PC-9 (cell line): ENCODE data around the gene NAGS. TPM values are rescaled to one million over a fixed set of nuclear protein-coding genes. Genes with fewer than 3 reads are reported as not detected.
"Not testable (repeated sequence)": the region's sequence is repeated elsewhere in the genome, so short reads cannot be mapped to it uniquely, and the experiment has no call there.

ENCODE experiments used
- BruUV-seq: library from RNA; stranded (reverse); fragments of 400-500 nt; replicated peaks from 2 replicates; lab custom pipeline; 2021; lab: Mats Ljungman, UMichigan
- CTCF ChIA-PET: fragments of 300-600 bp; sonication (Branson Sonifier 250); formaldehyde crosslinking; loops from one replicate; lab custom pipeline; 2022; ENCODE audit warnings: antibody characterized with exemption; lab: Charles Lee
- POLR2A ChIA-PET: fragments of 300-600 bp; sonication (Branson Sonifier 250); formaldehyde crosslinking; loops from one replicate; lab custom pipeline; 2022; ENCODE audit warnings: antibody characterized with exemption; ENCODE audit not compliant: unreplicated experiment; lab: Charles Lee
- DNase-seq, 2 experiments: peaks; one replicate each; pipeline versions ENCODE4 v3.0.0 to v3.0.0-alpha.2; 2015 to 2022; ENCODE audit warnings: mixed read lengths in 1 of 2
- H2AFZ ChIP-seq: fragments of 200-600 bp; sonication (generic); 2 replicates; pipeline ENCODE4 v1.8.1; 2017; ENCODE audit warnings: antibody characterized with exemption
- H3F3A ChIP-seq: fragments of 200-600 bp; sonication (generic); 2 replicates; pipeline ENCODE4 v1.8.1; 2017; ENCODE audit warnings: antibody characterized with exemption, mild to moderate bottlenecking, low read depth; ENCODE audit not compliant: insufficient read depth
- H3K27ac ChIP-seq: fragments of 200-600 bp; sonication (generic); 2 replicates; pipeline ENCODE4 v1.6.1; 2016; ENCODE audit warnings: mixed run types
- H3K27me3 ChIP-seq: fragments of 200-600 bp; sonication (generic); 2 replicates; pipeline ENCODE4 v1.6.1; 2016; ENCODE audit warnings: low read depth, mixed run types; ENCODE audit not compliant: insufficient read depth
- H3K36me3 ChIP-seq: fragments of 200-600 bp; sonication (generic); 2 replicates; pipeline ENCODE4 v1.6.1; 2016; ENCODE audit warnings: low read depth, mixed run types
- H3K4me1 ChIP-seq: fragments of 200-600 bp; sonication (generic); replicated peaks from 2 replicates; pipeline ENCODE4 v1.6.1; 2016; ENCODE audit warnings: mixed run types; ENCODE audit not compliant: insufficient read depth
- H3K4me2 ChIP-seq: fragments of 200-600 bp; sonication (generic); 2 replicates; pipeline ENCODE4 v1.6.1; 2017; ENCODE audit warnings: mixed run types
- H3K4me3 ChIP-seq: fragments of 200-600 bp; sonication (generic); 2 replicates; pipeline ENCODE4 v1.6.1; 2016; ENCODE audit warnings: mixed run types
- H3K79me2 ChIP-seq: fragments of 200-600 bp; sonication (generic); 2 replicates; pipeline ENCODE4 v1.6.1; 2017; ENCODE audit warnings: low read depth, mixed run types
- H3K9me2 ChIP-seq: fragments of 200-600 bp; sonication (generic); 2 replicates; pipeline ENCODE4 v1.8.1; 2017; ENCODE audit warnings: mild to moderate bottlenecking; ENCODE audit not compliant: insufficient read depth
- H3K9me3 ChIP-seq: fragments of 200-600 bp; sonication (generic); 2 replicates; pipeline ENCODE4 v1.8.1; 2016; ENCODE audit warnings: low read depth; ENCODE audit not compliant: insufficient read depth
- H4K20me1 ChIP-seq: fragments of 200-600 bp; sonication (generic); 2 replicates; pipeline ENCODE4 v1.8.1; 2017; ENCODE audit not compliant: insufficient read depth
- EZH2 ChIP-seq: fragments of 200-600 bp; sonication (generic); IDR thresholded peaks from 2 replicates; pipeline ENCODE4 v1.8.0; 2017; ENCODE audit warnings: antibody characterized with exemption, low read depth
- intact Hi-C: fragments of 100-400 bp; cut with micrococcal nuclease; formaldehyde crosslinking; loops from one replicate; pipeline ENCODE4 v1.10.0; 2022; ENCODE audit not compliant: unreplicated experiment
- total RNA-seq: library from RNA; stranded (reverse); gene quantifications from 2 replicates; pipeline ENCODE4 v1.2.3, GENCODE V29; 2021
- TF ChIP-seq, protein P1 (sequence below): fragments of 200-600 bp; sonication (generic); conservative IDR thresholded peaks from 2 replicates; pipeline ENCODE4 v1.6.1; 2017; ENCODE audit warnings: mixed run types, antibody characterized with exemption, mild to moderate bottlenecking, moderate library complexity

NAGS gene
- total RNA-seq, 1 experiment from 2014 or later, result 1.0 TPM

DNA sequence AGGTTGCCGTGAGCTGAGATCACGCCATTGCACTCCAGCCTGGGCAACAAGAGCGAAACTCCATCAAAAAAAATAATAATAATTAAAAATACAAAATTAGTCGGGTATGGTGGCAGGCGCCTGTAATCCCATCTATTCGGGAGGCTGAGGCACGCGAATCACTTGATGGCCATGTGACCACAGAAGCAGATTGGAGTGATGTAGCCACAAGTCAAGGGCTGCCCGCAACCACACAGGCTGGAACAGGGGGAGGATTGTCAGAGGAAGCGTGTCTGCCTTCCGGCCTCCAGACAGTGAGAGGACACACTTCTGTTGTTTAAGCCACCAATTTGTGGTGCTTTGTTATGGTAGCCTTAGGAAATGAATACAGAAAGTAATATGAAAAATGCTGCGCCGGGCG, 11.8 kb upstream of the NAGS start:
- H4K20me1 ChIP-seq, result no peaks in the 10 kb centered on the region
- H3K36me3 ChIP-seq, result no peaks in the 10 kb centered on the region
- BruUV-seq, result no TSS peak
- H3K27me3 ChIP-seq, result peaks cover 15% of the 10 kb centered on the region
- no peaks in the 10 kb centered on the region for H3K9me2 ChIP-seq
- no peak overlapping the region for H2AFZ ChIP-seq
- POLR2A ChIA-PET, result no interaction called here
- intact Hi-C loops, result no loop called here
- no peaks in the 10 kb centered on the region for H3K79me2 ChIP-seq
- H3K9me3 ChIP-seq, result no peaks in the 10 kb centered on the region
- H3K4me1 ChIP-seq, result no peaks in the 10 kb centered on the region
- CTCF ChIA-PET, result interaction anchor here (0.6 kb wide), 1 partner anchor 144 kb away, joined by 3 read pairs; no protein-coding TSS in a partner anchor
- TF ChIP-seq EZH2, result no peak
- TF ChIP-seq, protein P1, sequence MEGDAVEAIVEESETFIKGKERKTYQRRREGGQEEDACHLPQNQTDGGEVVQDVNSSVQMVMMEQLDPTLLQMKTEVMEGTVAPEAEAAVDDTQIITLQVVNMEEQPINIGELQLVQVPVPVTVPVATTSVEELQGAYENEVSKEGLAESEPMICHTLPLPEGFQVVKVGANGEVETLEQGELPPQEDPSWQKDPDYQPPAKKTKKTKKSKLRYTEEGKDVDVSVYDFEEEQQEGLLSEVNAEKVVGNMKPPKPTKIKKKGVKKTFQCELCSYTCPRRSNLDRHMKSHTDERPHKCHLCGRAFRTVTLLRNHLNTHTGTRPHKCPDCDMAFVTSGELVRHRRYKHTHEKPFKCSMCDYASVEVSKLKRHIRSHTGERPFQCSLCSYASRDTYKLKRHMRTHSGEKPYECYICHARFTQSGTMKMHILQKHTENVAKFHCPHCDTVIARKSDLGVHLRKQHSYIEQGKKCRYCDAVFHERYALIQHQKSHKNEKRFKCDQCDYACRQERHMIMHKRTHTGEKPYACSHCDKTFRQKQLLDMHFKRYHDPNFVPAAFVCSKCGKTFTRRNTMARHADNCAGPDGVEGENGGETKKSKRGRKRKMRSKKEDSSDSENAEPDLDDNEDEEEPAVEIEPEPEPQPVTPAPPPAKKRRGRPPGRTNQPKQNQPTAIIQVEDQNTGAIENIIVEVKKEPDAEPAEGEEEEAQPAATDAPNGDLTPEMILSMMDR, result no peak
- DNase-seq, result no peak
- H3F3A ChIP-seq, result no peaks in the 10 kb centered on the region
- H3K4me2 ChIP-seq, result no peak overlapping the region
- no peak overlapping the region for H3K4me3 ChIP-seq
- no peak overlapping the region for H3K27ac ChIP-seq

DNA sequence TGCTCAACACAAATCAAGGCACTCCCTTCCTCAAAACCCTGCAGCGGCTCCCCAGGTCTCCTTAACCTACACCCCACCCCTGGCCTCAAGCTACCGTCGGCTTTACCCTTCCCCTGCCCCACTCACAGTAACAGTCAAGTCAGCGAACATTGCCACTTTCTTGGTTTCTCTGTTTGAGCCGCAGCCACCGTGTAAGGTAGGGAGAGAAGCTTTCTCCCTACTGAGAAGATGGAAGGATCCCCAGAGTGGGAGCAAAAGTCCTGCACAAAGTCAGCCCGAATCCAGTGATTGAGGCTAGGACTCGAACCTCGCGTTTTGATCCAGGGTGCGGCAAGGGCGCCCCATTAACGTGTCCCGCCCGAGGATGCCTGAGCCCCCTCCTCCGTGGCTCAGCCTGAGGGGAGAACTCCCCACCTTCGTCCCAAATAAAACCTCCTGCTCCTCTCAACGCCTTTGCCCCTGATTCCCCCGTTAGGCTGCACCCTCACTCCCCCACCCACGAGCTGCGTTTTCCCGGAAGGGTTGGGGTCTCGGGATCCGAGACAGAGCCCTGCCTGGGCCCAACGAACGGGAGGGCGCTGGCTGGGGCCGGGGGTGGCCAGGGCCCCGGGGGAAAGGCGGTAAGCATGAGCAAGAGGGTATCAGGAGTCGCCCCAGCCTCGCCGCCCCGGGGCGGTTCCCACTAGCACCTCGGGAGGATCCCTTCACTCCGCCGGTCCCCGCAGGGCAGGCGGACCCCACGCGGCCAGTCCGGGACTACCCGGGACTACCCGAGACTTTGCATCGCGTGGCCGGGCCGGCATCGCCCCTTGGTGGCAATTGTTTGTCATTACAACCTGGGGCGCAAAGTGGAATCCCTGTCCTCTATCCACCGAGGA, 9.9 kb upstream of the NAGS start:
- Histone ChIP-seq H3K79me2 (no peaks in the 10 kb centered on the region), H3K27ac (no peak overlapping the region), H2AFZ (no peak overlapping the region), H3K4me2 (peak overlapping the region; percentile 57), H3F3A (0 out of 2 replicates have a peak, but pooled peaks cover 5% of the 10 kb centered on the region), H3K27me3 (peaks cover 13% of the 10 kb centered on the region), H3K36me3 (no peaks in the 10 kb centered on the region), H3K9me3 (no peaks in the 10 kb centered on the region), H3K9me2 (no peaks in the 10 kb centered on the region), H3K4me3 (no peak overlapping the region; the same call in 1 of the 2 replicates), H4K20me1 (no peaks in the 10 kb centered on the region), H3K4me1 (no peaks in the 10 kb centered on the region)
- CTCF ChIA-PET, result interaction anchor here (1.4 kb wide), 1 partner anchor 51 kb away, joined by 6 read pairs; no protein-coding TSS in a partner anchor
- peak in 1 of 2 experiments; percentile 54 for DNase-seq
- intact Hi-C loops, result loop anchor here (1.0 to 2.0 kb wide), 2 partner anchors 50 to 116 kb away; no protein-coding TSS in a partner anchor
- POLR2A ChIA-PET, result interaction anchor here (0.6 kb wide), 1 partner anchor 174 kb away, joined by 3 read pairs; no protein-coding TSS in a partner anchor
- no TSS peak for BruUV-seq
- TF ChIP-seq, protein P1, result peak; percentile 90
- no peak for TF ChIP-seq EZH2

DNA sequence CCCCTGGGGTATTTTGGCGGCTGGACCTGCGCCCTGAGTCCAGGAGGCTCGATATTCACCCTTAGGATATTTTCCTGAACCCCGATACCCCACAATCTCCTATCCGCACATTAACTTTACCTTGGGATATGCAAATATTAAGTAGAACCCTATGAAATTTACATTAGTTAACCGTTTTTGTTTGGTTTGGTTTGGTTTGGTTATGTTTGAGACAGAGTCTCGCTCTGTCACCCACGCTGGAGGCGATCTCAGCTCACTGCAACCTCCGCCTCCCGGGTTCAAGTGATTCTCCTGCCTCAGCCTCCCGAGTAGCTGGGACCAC, 9.3 kb upstream of the NAGS start:
- H3K9me2 ChIP-seq, result no peaks in the 10 kb centered on the region
- no peaks in the 10 kb centered on the region for H3K9me3 ChIP-seq
- no peak overlapping the region; the same call in 1 of the 2 replicates for H3K4me3 ChIP-seq
- POLR2A ChIA-PET, result interaction anchor here (0.6 kb wide), 1 partner anchor 173 kb away, joined by 3 read pairs; no protein-coding TSS in a partner anchor
- no peak overlapping the region for H3K27ac ChIP-seq
- no peaks in the 10 kb centered on the region for H3K4me1 ChIP-seq
- peaks cover 13% of the 10 kb centered on the region for H3K27me3 ChIP-seq
- H2AFZ ChIP-seq, result no peak overlapping the region
- H3F3A ChIP-seq, result 0 out of 2 replicates have a peak, but pooled peaks cover 5% of the 10 kb centered on the region
- DNase-seq, result no peak
- peak overlapping the region; percentile 57 for H3K4me2 ChIP-seq
- H4K20me1 ChIP-seq, result no peaks in the 10 kb centered on the region
- no peaks in the 10 kb centered on the region for H3K36me3 ChIP-seq
- intact Hi-C loops, result loop anchor here (1.0 to 2.0 kb wide), 2 partner anchors 51 to 116 kb away; no protein-coding TSS in a partner anchor
- CTCF ChIA-PET, result interaction anchor here (0.6 to 0.7 kb wide), 3 partner anchors 11 to 205 kb away, joined by 4 to 22 read pairs (median 14); no protein-coding TSS in a partner anchor
- no peaks in the 10 kb centered on the region for H3K79me2 ChIP-seq
- BruUV-seq, result no TSS peak
- TF ChIP-seq, protein P1, result peak; percentile 5; the same call in 1 of the 2 replicates
- TF ChIP-seq EZH2, result no peak

DNA sequence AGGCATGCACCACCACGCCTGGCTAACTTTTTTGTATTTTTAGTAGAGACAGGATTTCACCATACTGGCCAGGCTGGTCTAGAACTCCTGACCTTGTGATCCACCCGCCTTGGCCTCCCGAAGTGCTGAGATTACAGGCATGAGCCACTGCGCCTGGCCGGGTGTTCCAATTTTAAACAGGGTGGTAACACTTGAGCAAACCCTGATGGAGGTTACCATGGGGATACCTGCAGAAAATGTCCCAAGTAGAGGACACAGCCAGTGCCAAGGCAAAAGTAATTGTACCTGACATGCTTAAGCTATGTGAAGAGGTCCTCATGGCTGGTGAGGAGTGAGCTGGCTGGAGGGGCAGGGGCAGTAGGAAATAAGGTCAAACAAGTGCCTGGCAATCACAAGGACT, 7.2 kb upstream of the NAGS start:
- H3K27ac ChIP-seq, H3K9me2 ChIP-seq, H4K20me1 ChIP-seq, H3K36me3 ChIP-seq, H3K4me1 ChIP-seq, H3F3A ChIP-seq, DNase-seq, POLR2A ChIA-PET, H2AFZ ChIP-seq, intact Hi-C loops, H3K79me2 ChIP-seq, H3K9me3 ChIP-seq, H3K4me3 ChIP-seq, BruUV-seq, H3K4me2 ChIP-seq: not testable (repeated sequence)
- peaks cover 13% of the 10 kb centered on the region for H3K27me3 ChIP-seq
- CTCF ChIA-PET, result interaction anchor here (0.7 kb wide), 1 partner anchor 87 kb away, joined by 3 read pairs; no protein-coding TSS in a partner anchor
